Endothelial cell of umbilical vein (primary cell): Measurements from ENCODE around the gene TXNL4A. TPM values are rescaled to one million over a fixed set of nuclear protein-coding genes. Genes with fewer than 3 reads are reported as not detected.

Experiments
- BruUV-seq: library from RNA; stranded (reverse); fragments of 400-500 nt; replicated peaks from 2 replicates; lab custom pipeline; 2021; lab: Mats Ljungman, UMichigan
- CTCF ChIA-PET: fragments of 300-600, 350-600 bp; sonication (Branson Sonifier 250); formaldehyde crosslinking; loops from one replicate; lab custom pipeline; 2021; ENCODE audit warnings: antibody characterized with exemption, inconsistent platforms; lab: Charles Lee
- POLR2A ChIA-PET: fragments of 300-600, 350-600 bp; sonication (Branson Sonifier 250); formaldehyde crosslinking; loops from one replicate; lab custom pipeline; 2021; ENCODE audit warnings: antibody characterized with exemption, inconsistent platforms; lab: Charles Lee
- DNase-seq: peaks from one replicate; pipeline ENCODE4 v3.0.0-alpha.2; 2011; ENCODE audit warnings: low read depth, low spot score
- FAIRE-seq: peaks from 2 replicates; lab custom pipeline; 2011; peaks lifted over from hg19 to GRCh38; lab: Jason Lieb, UNC
- H2AFZ ChIP-seq: 2 replicates; pipeline ENCODE4 v1.6.0; 2012; ENCODE audit warnings: low read depth, low read length, control low read depth, inconsistent platforms
- H3K27ac ChIP-seq: 2 replicates; pipeline ENCODE4 v1.5.1; 2011; ENCODE audit warnings: low read depth, mild to moderate bottlenecking, control low read depth, low read length, moderate library complexity; ENCODE audit not compliant: insufficient read depth
- H3K27me3 ChIP-seq, 2 experiments: 2 replicates each; pipeline versions ENCODE4 v1.6.0 to v1.6.1; 2011; ENCODE audit warnings: low read length in 2 of 2, mixed read lengths in 1 of 2; ENCODE audit not compliant: control insufficient read depth in 2 of 2, insufficient read depth in 2 of 2
- H3K36me3 ChIP-seq, 2 experiments: 2 replicates in 1 of 2; 3 replicates in 1 of 2; pipeline ENCODE4 v1.5.1; 2011; ENCODE audit warnings: low read length in 2 of 2, mild to moderate bottlenecking in 1 of 2, moderate library complexity in 1 of 2; ENCODE audit not compliant: control insufficient read depth in 2 of 2, insufficient read depth in 2 of 2; ENCODE audit errors: extremely low read depth in 1 of 2
- H3K4me1 ChIP-seq: 3 replicates; pipeline ENCODE4 v1.5.1; 2011; ENCODE audit warnings: mild to moderate bottlenecking, low read length; ENCODE audit not compliant: control insufficient read depth, insufficient read depth; ENCODE audit errors: extremely low read depth
- H3K4me2 ChIP-seq: 2 replicates; pipeline ENCODE4 v1.6.1; 2011; ENCODE audit warnings: low read length, control low read depth, mixed read lengths; ENCODE audit not compliant: insufficient read depth
- H3K4me3 ChIP-seq, 3 experiments: fragments of 200-600 bp in 1 of 3; sonication (generic), shearing (Covaris generic) in 1 of 3; replicated peaks in 1 of 3; 2 replicates each; pipeline ENCODE4 v1.5.1; 2011 to 2016; ENCODE audit warnings: control low read depth in 3 of 3, low read length in 3 of 3, mild to moderate bottlenecking in 2 of 3, inconsistent platforms in 1 of 3, low read depth in 1 of 3, moderate library complexity in 1 of 3; ENCODE audit not compliant: insufficient read depth in 1 of 3
- H3K79me2 ChIP-seq: 2 replicates; pipeline ENCODE4 v1.6.0; 2012; ENCODE audit warnings: low read length, inconsistent platforms; ENCODE audit not compliant: control insufficient read depth, insufficient read depth
- H3K9ac ChIP-seq: replicated peaks from 2 replicates; pipeline ENCODE3; 2011; ENCODE audit warnings: low read length, control low read depth; ENCODE audit not compliant: insufficient read depth; ENCODE audit errors: extremely low read depth
- H3K9me1 ChIP-seq: replicated peaks from 3 replicates; pipeline ENCODE4 v1.6.0; 2011; ENCODE audit warnings: mild to moderate bottlenecking, low read length; ENCODE audit not compliant: control insufficient read depth, insufficient read depth; ENCODE audit errors: extremely low read depth
- H3K9me3 ChIP-seq: replicated peaks from 2 replicates; pipeline ENCODE4 v1.5.1; 2012; ENCODE audit warnings: low read length, inconsistent platforms; ENCODE audit not compliant: control insufficient read depth, insufficient read depth
- H4K20me1 ChIP-seq: replicated peaks from 2 replicates; pipeline ENCODE3; 2011; ENCODE audit warnings: mild to moderate bottlenecking, low read length; ENCODE audit not compliant: control insufficient read depth, insufficient read depth; ENCODE audit errors: extremely low read depth
- CTCF ChIP-seq, 2 donors: IDR thresholded peaks; 1 replicate in 1 of 2; 2 replicates in 1 of 2; pipeline ENCODE4 v1.5.1; 2011; ENCODE audit warnings: low read length in 2 of 2, mild to moderate bottlenecking in 2 of 2, moderate library complexity in 2 of 2, control low read depth in 1 of 2, inconsistent platforms in 1 of 2, low read depth in 1 of 2; ENCODE audit not compliant: insufficient read depth in 1 of 2; ENCODE audit errors: extremely low read depth in 1 of 2
- EZH2 ChIP-seq: IDR thresholded peaks from 2 replicates; pipeline ENCODE4 v1.6.1; 2012; ENCODE audit warnings: borderline replicate concordance, low read depth, mild to moderate bottlenecking, moderate library complexity, low read length, inconsistent platforms; ENCODE audit not compliant: severe bottlenecking
- FOS ChIP-seq: IDR thresholded peaks from 2 replicates; pipeline ENCODE4 v1.6.1; 2011; ENCODE audit warnings: mild to moderate bottlenecking, low read length, moderate library complexity, borderline replicate concordance; ENCODE audit not compliant: insufficient read depth
- GATA2 ChIP-seq: IDR thresholded peaks from 2 replicates; pipeline ENCODE4 v1.7.0; 2011; ENCODE audit warnings: low read depth, mild to moderate bottlenecking, moderate library complexity, mixed read lengths, low read length; ENCODE audit not compliant: insufficient read length, insufficient read depth
- JUN ChIP-seq: IDR thresholded peaks from 2 replicates; pipeline ENCODE4 v1.6.1; 2011; ENCODE audit warnings: borderline replicate concordance, low read depth; ENCODE audit not compliant: insufficient read length, insufficient read depth
- MAX ChIP-seq: IDR thresholded peaks from 2 replicates; pipeline ENCODE4 v1.6.1; 2011; ENCODE audit not compliant: insufficient read depth, insufficient read length
- MYC ChIP-seq: IDR thresholded peaks from one replicate; pipeline ENCODE4 v1.6.1; 2011; ENCODE audit warnings: mild to moderate bottlenecking, low read depth, low read length
- POLR2A ChIP-seq: IDR thresholded peaks from 2 replicates; pipeline ENCODE4 v1.6.1; 2012; ENCODE audit warnings: low read depth, mild to moderate bottlenecking, control low read depth, low read length
- POLR2AphosphoS5 ChIP-seq: IDR thresholded peaks from 2 replicates; pipeline ENCODE4 v1.6.1; 2012; ENCODE audit warnings: low read depth, mild to moderate bottlenecking, control low read depth, low read length, moderate library complexity; ENCODE audit not compliant: insufficient read depth
- dilution Hi-C: fragments of 300-500 bp; cut with MboI; formaldehyde crosslinking; loops from one replicate; pipeline ENCODE4 v1.15.0; 2019; ENCODE audit warnings: low sequenced_read_pairs; ENCODE audit not compliant: extremely low pct_ligation_motif_present
- intact Hi-C: fragments of 100-400 bp; cut with micrococcal nuclease; formaldehyde crosslinking; loops from one replicate; pipeline ENCODE4 v1.10.0; 2022
- polyA plus RNA-seq, 4 experiments: library from polyadenylated mRNA; depleted of rRNA in 3 of 4; stranded (reverse) in 3 of 4; unstranded in 1 of 4; fragments of >200 nt; gene quantifications; 2 replicates each; pipeline versions ENCODE4 v1.2.1 to v1.2.3, GENCODE V29; 2011 to 2012; ENCODE audit warnings: missing spikeins in 1 of 4
- total RNA-seq: library from RNA; stranded (reverse); gene quantifications from 2 replicates; pipeline ENCODE4 v1.2.3, GENCODE V29; 2021

Gene TXNL4A
- total and polyA plus RNA-seq, 2 donors (not counting 3 experiments of a cell fraction or from before 2014, with no cell fraction given) = 148 to 172 TPM

- Histone ChIP-seq H3K9ac (peak overlapping the region; percentile 69), H3K36me3 (no peaks in the 10 kb centered on the region), H3K27me3 (no peaks in the 10 kb centered on the region), H3K4me2 (peak overlapping the region; percentile 16), H3K4me1 (peaks cover 9% of the 10 kb centered on the region), H3K79me2 (peaks cover 18% of the 10 kb centered on the region), H4K20me1 (no peaks in the 10 kb centered on the region), H3K27ac (peak overlapping the region; percentile 36), H3K9me1 (no peaks in the 10 kb centered on the region), H2AFZ (peak overlapping the region; percentile 93), H3K4me3 (peak overlapping the region; percentile 24 to 65 (median 42)), H3K9me3 (no peaks in the 10 kb centered on the region)
- no peak for DNase-seq
- ChIA-PET POLR2A (interaction anchor here (1.0 to 2.6 kb wide), 4 partner anchors 44 to 353 kb away, joined by 3 to 9 read pairs (median 5); partner anchors contain the start of genes ADNP2 and HSBP1L1), CTCF (interaction anchor here (1.1 to 2.5 kb wide), 6 partner anchors 11 to 353 kb away, joined by 3 to 24 read pairs (median 6); partner anchors contain the start of genes ADNP2 and TXNL4A)
- dilution Hi-C loops (no loop called here), intact Hi-C loops (loop anchor here (1.0 to 10.0 kb wide), 6 partner anchors 45 to 649 kb away; partner anchors contain the start of genes ADNP2, CTDP1 and TXNL4A)
- TF ChIP-seq GATA2 = no peak
- no peak for TF ChIP-seq CTCF (IDR thresholded peaks at IDR 0.05; ENCODE audit: extremely low read depth in 1 of 2, insufficient read depth in 1 of 2, low read depth in 1 of 2, low read length in 2 of 2)
- no peak for TF ChIP-seq JUN
- peak; percentile 38 for TF ChIP-seq POLR2AphosphoS5
- no peak for TF ChIP-seq FOS
- TF ChIP-seq EZH2 = no peak
- TF ChIP-seq MAX = peak; percentile 75
- TF ChIP-seq MYC = no peak
- TF ChIP-seq POLR2A = no peak
- FAIRE-seq = no peak
- BruUV-seq = no TSS peak
Observed at GRCh38 chr18:80033181-80034067, 45.1 kb upstream of the TXNL4A start.
